Sigmoid colon (tissue), 4 donors: ENCODE measurements around the gene TMEM240.
"Not testable (repeated sequence)": the region's sequence is repeated elsewhere in the genome, so short reads cannot be mapped to it uniquely, and the experiment has no call there.

Source experiments
- POLR2A ChIP-seq, 2 donors: fragments of 450-650 bp; IDR thresholded peaks; one replicate each; pipeline ENCODE4 v1.6.1; 2016; ENCODE audit warnings: antibody characterized with exemption in 2 of 2, mild to moderate bottlenecking in 2 of 2, moderate library complexity in 2 of 2
- POLR2AphosphoS5 ChIP-seq, 4 donors: sonication (generic); formaldehyde crosslinking; IDR thresholded peaks; one replicate each; pipeline ENCODE4 v1.6.1; 2017; ENCODE audit warnings: antibody characterized with exemption in 4 of 4

- TF ChIP-seq POLR2AphosphoS5, POLR2A (IDR thresholded peaks at IDR 0.05): not testable (repeated sequence)
These were observed 20.5 kb downstream of the TMEM240 start for GRCh38 chr1:1519805-1520505.
